WTC11 (cell line): ENCODE results near the gene LPCAT4.

Experiments used
- ELF4 ChIP-seq: sonication (generic); formaldehyde crosslinking; IDR thresholded peaks from 2 replicates; pipeline ENCODE4 v1.8.1; 2022; ENCODE audit warnings: low read depth, mild to moderate bottlenecking, moderate library complexity, missing genetic modification reagents
- ZNF317 ChIP-seq: sonication (generic); formaldehyde crosslinking; IDR thresholded peaks from 2 replicates; pipeline ENCODE4 v1.8.1; 2023; ENCODE audit warnings: low read depth, mild to moderate bottlenecking, moderate library complexity, missing genetic modification reagents, borderline replicate concordance

DNA sequence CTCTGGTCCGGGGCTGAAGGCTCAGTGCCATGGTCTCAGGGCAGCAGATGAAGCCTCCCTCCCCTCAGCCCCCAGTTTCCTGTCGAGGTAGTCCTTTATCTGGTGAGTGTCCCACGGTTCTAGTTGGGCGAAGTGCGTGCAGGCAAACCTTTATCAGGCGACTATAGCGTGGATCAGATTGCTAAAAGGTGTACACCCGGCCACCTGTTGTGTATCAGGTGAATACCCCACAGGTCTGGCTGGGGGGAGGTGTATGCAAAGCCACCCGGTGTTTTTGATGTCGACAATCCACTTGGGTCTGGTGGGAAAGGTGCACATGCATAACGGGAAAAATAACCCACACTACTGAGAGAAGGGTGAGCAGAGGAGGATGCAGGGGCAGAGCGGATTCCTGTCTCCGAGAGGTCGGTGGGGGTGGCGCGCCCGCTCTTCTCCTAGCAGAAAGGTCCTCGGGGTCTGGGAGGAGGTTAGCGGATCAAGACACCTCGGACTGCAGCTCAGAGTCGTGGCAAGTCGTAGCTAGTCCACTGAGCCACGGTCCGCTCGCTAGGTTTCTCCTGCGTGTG lies 29.9 kb downstream of the LPCAT4 start:
- TF ChIP-seq ZNF317 (no peak), ELF4 (CRISPR knock-in tag) (no peak)
